Panc1 (cell line): Measurements from ENCODE around the gene SNHG17. TPM values are rescaled to one million over a fixed set of nuclear protein-coding genes. Genes with fewer than 3 reads are reported as not detected.

Experiments
- ATAC-seq: fragments of 200-7000 bp; cut with Tn5 transposase; 2 replicates; pipeline ENCODE4 v1.9.1; 2020; ENCODE audit warnings: mild to moderate bottlenecking, moderate library complexity
- BruUV-seq: library from RNA; stranded (reverse); fragments of 400-500 nt; replicated peaks from 2 replicates; lab custom pipeline; 2021; lab: Mats Ljungman, UMichigan
- CTCF ChIA-PET: fragments of 300-600 bp; sonication (Branson Sonifier 250); formaldehyde crosslinking; loops from one replicate; lab custom pipeline; 2022; ENCODE audit warnings: antibody characterized with exemption; lab: Charles Lee
- POLR2A ChIA-PET: fragments of 300-600 bp; sonication (Branson Sonifier 250); formaldehyde crosslinking; loops from one replicate; lab custom pipeline; 2022; ENCODE audit warnings: antibody characterized with exemption; lab: Charles Lee
- DNase-seq: peaks from one replicate; pipeline ENCODE4 v3.0.0-alpha.2; 2010; ENCODE audit warnings: low read depth, low spot score
- H3K27ac ChIP-seq: 2 replicates; pipeline ENCODE4 v1.5.1; 2011; ENCODE audit warnings: mild to moderate bottlenecking, low read length, inconsistent platforms
- H3K27me3 ChIP-seq: fragments of 200-500 bp; sonication (Bioruptor generic); 2 replicates; pipeline ENCODE4 v1.6.0; 2014; ENCODE audit warnings: low read length, inconsistent platforms; ENCODE audit not compliant: control insufficient read depth, insufficient read depth
- H3K36me3 ChIP-seq: fragments of 200-500 bp; sonication (Bioruptor generic); 2 replicates; pipeline ENCODE4 v1.5.1; 2014; ENCODE audit warnings: inconsistent platforms, mild to moderate bottlenecking, low read length, moderate library complexity; ENCODE audit not compliant: control insufficient read depth, insufficient read depth
- H3K4me1 ChIP-seq: 2 replicates; pipeline ENCODE4 v1.5.1; 2011; ENCODE audit warnings: inconsistent platforms, mild to moderate bottlenecking, low read length, moderate library complexity; ENCODE audit not compliant: control insufficient read depth, insufficient read depth
- H3K4me3 ChIP-seq, 2 experiments: 2 replicates each; pipeline ENCODE4 v1.5.1; 2011 to 2012; ENCODE audit warnings: low read depth in 2 of 2, low read length in 2 of 2, mild to moderate bottlenecking in 2 of 2, inconsistent platforms in 1 of 2, moderate library complexity in 1 of 2
- H3K9me3 ChIP-seq: fragments of 200-500 bp; sonication (Bioruptor generic); 2 replicates; pipeline ENCODE4 v1.5.1; 2014; ENCODE audit warnings: low read depth, mild to moderate bottlenecking, inconsistent platforms, low read length, moderate library complexity; ENCODE audit not compliant: control insufficient read depth, insufficient read depth
- POLR2AphosphoS5 ChIP-seq: IDR thresholded peaks from 2 replicates; pipeline ENCODE4 v1.6.1; 2012; ENCODE audit warnings: mild to moderate bottlenecking, low read depth, low read length, moderate library complexity
- SIN3A ChIP-seq: IDR thresholded peaks from 2 replicates; pipeline ENCODE4 v1.6.1; 2012; ENCODE audit warnings: low read depth, mild to moderate bottlenecking, low read length, moderate library complexity, borderline replicate concordance; ENCODE audit not compliant: insufficient read depth
- TCF7L2 ChIP-seq: IDR thresholded peaks from 2 replicates; pipeline ENCODE4 v1.6.1; 2011; ENCODE audit warnings: mild to moderate bottlenecking, low read depth, low read length, inconsistent platforms
- in situ Hi-C: cut with HindIII; loops from 2 replicates; pipeline ENCODE4 v1.10.0; 2016; ENCODE audit warnings: low sequenced_read_pairs, low pct_unique_long_range_greater_than_20kb
- intact Hi-C: fragments of 100-400 bp; cut with micrococcal nuclease; formaldehyde crosslinking; loops from one replicate; pipeline ENCODE4 v1.10.0; 2022; ENCODE audit not compliant: unreplicated experiment
- total RNA-seq: library from RNA; stranded (reverse); gene quantifications from one replicate; pipeline ENCODE4 v1.2.1, GENCODE V29; 2021; ENCODE audit not compliant: unreplicated experiment
- TF ChIP-seq, protein P1 (sequence below): fragments of 450-650 bp; IDR thresholded peaks from 2 replicates; pipeline ENCODE4 v1.5.1; 2017; ENCODE audit warnings: mild to moderate bottlenecking
- TF ChIP-seq, protein P2 (sequence below), 2 experiments: IDR thresholded peaks; 2 replicates each; pipeline ENCODE4 v1.6.1; 2011 to 2012; ENCODE audit warnings: low read depth in 2 of 2, control low read depth in 1 of 2, low read length in 1 of 2, mild to moderate bottlenecking in 1 of 2, moderate library complexity in 1 of 2; ENCODE audit not compliant: insufficient read depth in 1 of 2

The SNHG17 gene
- total RNA-seq, 1 experiment from 2014 or later = 60.1 TPM

GRCh38 chr20:38447931-38448675 is 13.0 kb upstream of the SNHG17 start:
- Histone ChIP-seq H3K27ac (no peak overlapping the region; the same call in 1 of the 2 replicates), H3K4me1 (peaks cover 13% of the 10 kb centered on the region), H3K4me3 (no peak overlapping the region; a peak in 1 of 4 replicates), H3K27me3 (no peaks in the 10 kb centered on the region), H3K36me3 (peaks cover 2% of the 10 kb centered on the region; the same call in 1 of the 2 replicates), H3K9me3 (no peaks in the 10 kb centered on the region)
- no TSS peak for BruUV-seq
- in situ Hi-C loops (no loop called here), intact Hi-C loops (no loop called here)
- POLR2A ChIA-PET = interaction anchor here (1.1 kb wide), 1 partner anchor 13 kb away, joined by 4 read pairs; the partner anchor contains the start of gene SNHG17
- ATAC-seq (no peak), DNase-seq (no peak)
- TF ChIP-seq, protein P1, sequence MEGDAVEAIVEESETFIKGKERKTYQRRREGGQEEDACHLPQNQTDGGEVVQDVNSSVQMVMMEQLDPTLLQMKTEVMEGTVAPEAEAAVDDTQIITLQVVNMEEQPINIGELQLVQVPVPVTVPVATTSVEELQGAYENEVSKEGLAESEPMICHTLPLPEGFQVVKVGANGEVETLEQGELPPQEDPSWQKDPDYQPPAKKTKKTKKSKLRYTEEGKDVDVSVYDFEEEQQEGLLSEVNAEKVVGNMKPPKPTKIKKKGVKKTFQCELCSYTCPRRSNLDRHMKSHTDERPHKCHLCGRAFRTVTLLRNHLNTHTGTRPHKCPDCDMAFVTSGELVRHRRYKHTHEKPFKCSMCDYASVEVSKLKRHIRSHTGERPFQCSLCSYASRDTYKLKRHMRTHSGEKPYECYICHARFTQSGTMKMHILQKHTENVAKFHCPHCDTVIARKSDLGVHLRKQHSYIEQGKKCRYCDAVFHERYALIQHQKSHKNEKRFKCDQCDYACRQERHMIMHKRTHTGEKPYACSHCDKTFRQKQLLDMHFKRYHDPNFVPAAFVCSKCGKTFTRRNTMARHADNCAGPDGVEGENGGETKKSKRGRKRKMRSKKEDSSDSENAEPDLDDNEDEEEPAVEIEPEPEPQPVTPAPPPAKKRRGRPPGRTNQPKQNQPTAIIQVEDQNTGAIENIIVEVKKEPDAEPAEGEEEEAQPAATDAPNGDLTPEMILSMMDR = no peak
- no peak for TF ChIP-seq POLR2AphosphoS5
- CTCF ChIA-PET = interaction anchor here (0.6 kb wide), 1 partner anchor 17 kb away, joined by 5 read pairs; no protein-coding TSS in a partner anchor

DNA sequence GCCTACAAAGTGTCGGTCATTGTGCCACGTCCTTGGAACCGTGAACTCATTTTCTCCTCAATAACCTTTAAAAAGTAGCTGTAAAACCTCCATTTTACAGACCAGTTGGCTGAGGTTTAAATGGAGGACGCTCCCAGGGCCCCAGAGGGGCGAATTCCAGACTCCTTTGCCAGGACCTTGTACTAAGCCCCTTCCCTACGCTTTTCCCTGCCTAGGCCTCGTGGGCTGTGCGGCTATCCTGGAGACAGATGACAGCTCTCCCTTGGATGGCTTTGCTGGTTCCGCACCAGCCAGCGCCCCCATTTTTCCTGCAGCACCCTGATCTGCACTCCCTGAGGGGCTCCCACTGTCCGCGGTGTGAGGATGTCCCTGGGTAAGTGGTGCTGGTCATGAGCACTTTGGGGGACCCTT is 12.1 kb upstream of the SNHG17 start:
- in situ Hi-C loops = no loop called here
- H3K27ac ChIP-seq = peak overlapping the region; percentile 93
- no peak for DNase-seq
- peaks cover 13% of the 10 kb centered on the region for H3K4me1 ChIP-seq
- intact Hi-C loops = no loop called here
- H3K27me3 ChIP-seq = no peaks in the 10 kb centered on the region
- no peak for ATAC-seq
- TF ChIP-seq, protein P1 = no peak
- TF ChIP-seq SIN3A (no peak), POLR2AphosphoS5 (no peak), TCF7L2 (no peak)
- TF ChIP-seq, protein P2, sequence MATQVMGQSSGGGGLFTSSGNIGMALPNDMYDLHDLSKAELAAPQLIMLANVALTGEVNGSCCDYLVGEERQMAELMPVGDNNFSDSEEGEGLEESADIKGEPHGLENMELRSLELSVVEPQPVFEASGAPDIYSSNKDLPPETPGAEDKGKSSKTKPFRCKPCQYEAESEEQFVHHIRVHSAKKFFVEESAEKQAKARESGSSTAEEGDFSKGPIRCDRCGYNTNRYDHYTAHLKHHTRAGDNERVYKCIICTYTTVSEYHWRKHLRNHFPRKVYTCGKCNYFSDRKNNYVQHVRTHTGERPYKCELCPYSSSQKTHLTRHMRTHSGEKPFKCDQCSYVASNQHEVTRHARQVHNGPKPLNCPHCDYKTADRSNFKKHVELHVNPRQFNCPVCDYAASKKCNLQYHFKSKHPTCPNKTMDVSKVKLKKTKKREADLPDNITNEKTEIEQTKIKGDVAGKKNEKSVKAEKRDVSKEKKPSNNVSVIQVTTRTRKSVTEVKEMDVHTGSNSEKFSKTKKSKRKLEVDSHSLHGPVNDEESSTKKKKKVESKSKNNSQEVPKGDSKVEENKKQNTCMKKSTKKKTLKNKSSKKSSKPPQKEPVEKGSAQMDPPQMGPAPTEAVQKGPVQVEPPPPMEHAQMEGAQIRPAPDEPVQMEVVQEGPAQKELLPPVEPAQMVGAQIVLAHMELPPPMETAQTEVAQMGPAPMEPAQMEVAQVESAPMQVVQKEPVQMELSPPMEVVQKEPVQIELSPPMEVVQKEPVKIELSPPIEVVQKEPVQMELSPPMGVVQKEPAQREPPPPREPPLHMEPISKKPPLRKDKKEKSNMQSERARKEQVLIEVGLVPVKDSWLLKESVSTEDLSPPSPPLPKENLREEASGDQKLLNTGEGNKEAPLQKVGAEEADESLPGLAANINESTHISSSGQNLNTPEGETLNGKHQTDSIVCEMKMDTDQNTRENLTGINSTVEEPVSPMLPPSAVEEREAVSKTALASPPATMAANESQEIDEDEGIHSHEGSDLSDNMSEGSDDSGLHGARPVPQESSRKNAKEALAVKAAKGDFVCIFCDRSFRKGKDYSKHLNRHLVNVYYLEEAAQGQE (IDR thresholded peaks at IDR 0.05; ENCODE audit: insufficient read depth in 1 of 2, low read depth in 2 of 2, low read length in 1 of 2) = no peak
- BruUV-seq = TSS peak; percentile 83
- H3K9me3 ChIP-seq = no peaks in the 10 kb centered on the region
- ChIA-PET CTCF (interaction anchor here (0.6 to 1.1 kb wide), 2 partner anchors 12 to 17 kb away, joined by 4 to 5 read pairs; partner anchors contain the start of gene SNHG17), POLR2A (interaction anchor here (1.1 kb wide), 1 partner anchor 12 kb away, joined by 4 read pairs; the partner anchor contains the start of gene SNHG17)
- peaks cover 2% of the 10 kb centered on the region; the same call in 1 of the 2 replicates for H3K36me3 ChIP-seq
- peak overlapping the region; percentile 86 to 88 for H3K4me3 ChIP-seq
